ENCODE results near the gene UNC5A. TPM values are rescaled to one million over a fixed set of nuclear protein-coding genes. Genes with fewer than 3 reads are reported as not detected.

Gene UNC5A
- polyA plus RNA-seq, 1 of the 3 experiments (the other 2 are of a cell fraction) = 0.46 TPM

- Histone ChIP-seq H2AFZ (ENCODE audit: low read depth) (no peak overlapping the region), H3K27ac (ENCODE audit: low read depth in 2 of 2, low read length in 1 of 2) (no peak overlapping the region), H3F3A (replicated peaks; ENCODE audit: insufficient read depth) (no peaks in the 10 kb centered on the region), H3K9me2 (no peaks in the 10 kb centered on the region), H4K20me1 (ENCODE audit: insufficient read depth) (no peaks in the 10 kb centered on the region), H3K9me3 (no peaks in the 10 kb centered on the region), H3K4me3 (ENCODE audit: low read depth in 2 of 2, low read length in 1 of 2) (no peak overlapping the region), H3K4me2 (no peak overlapping the region), H3K27me3 (ENCODE audit: insufficient read depth) (no peaks in the 10 kb centered on the region), H3K79me2 (ENCODE audit: insufficient read depth) (no peaks in the 10 kb centered on the region), H3K36me3 (replicated peaks in 1 of 2; ENCODE audit: control insufficient read depth in 1 of 2, insufficient read depth in 2 of 2, low read length in 1 of 2) (no peaks in the 10 kb centered on the region), H3K4me1 (ENCODE audit: control insufficient read depth in 1 of 2, insufficient read depth in 2 of 2, low read depth in 1 of 2, low read length in 1 of 2) (peaks cover 0 to 24% of the 10 kb centered on the region in 2 experiments; a peak in 1 of 4 replicates), H3K9ac (no peak overlapping the region)
- TF ChIP-seq, protein P1, sequence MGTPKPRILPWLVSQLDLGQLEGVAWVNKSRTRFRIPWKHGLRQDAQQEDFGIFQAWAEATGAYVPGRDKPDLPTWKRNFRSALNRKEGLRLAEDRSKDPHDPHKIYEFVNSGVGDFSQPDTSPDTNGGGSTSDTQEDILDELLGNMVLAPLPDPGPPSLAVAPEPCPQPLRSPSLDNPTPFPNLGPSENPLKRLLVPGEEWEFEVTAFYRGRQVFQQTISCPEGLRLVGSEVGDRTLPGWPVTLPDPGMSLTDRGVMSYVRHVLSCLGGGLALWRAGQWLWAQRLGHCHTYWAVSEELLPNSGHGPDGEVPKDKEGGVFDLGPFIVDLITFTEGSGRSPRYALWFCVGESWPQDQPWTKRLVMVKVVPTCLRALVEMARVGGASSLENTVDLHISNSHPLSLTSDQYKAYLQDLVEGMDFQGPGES (IDR thresholded peaks at IDR 0.05; ENCODE audit: low read depth, low read length) = no peak
- no peak for TF ChIP-seq NRF1 (IDR thresholded peaks at IDR 0.05; ENCODE audit: low read depth, low read length)
- no peak for TF ChIP-seq RAD21 (IDR thresholded peaks at IDR 0.05; ENCODE audit: low read length)
- TF ChIP-seq FOSL2 (IDR thresholded peaks at IDR 0.05; ENCODE audit: borderline replicate concordance, low read depth) = no peak
- TF ChIP-seq YY1 (IDR thresholded peaks at IDR 0.05; ENCODE audit: low read depth) = no peak
- TF ChIP-seq GABPA (IDR thresholded peaks at IDR 0.05; ENCODE audit: low read depth) = no peak
- TF ChIP-seq EZH2phosphoT487 (IDR thresholded peaks at IDR 0.05; ENCODE audit: borderline replicate concordance, low read depth) = no peak
- no peak for TF ChIP-seq CHD2 (IDR thresholded peaks at IDR 0.05; ENCODE audit: low read length, partially characterized antibody)
- no peak for TF ChIP-seq RCOR1 (IDR thresholded peaks at IDR 0.05; ENCODE audit: low read length)
- TF ChIP-seq GATA2 (CRISPR knock-in tag; IDR thresholded peaks at IDR 0.05) = no peak
- TF ChIP-seq MEF2A (IDR thresholded peaks at IDR 0.05; ENCODE audit: borderline replicate concordance, low read depth) = no peak
- no peak for TF ChIP-seq TEAD4 (IDR thresholded peaks at IDR 0.05; ENCODE audit: borderline replicate concordance, insufficient read depth)
- TF ChIP-seq, protein P2, sequence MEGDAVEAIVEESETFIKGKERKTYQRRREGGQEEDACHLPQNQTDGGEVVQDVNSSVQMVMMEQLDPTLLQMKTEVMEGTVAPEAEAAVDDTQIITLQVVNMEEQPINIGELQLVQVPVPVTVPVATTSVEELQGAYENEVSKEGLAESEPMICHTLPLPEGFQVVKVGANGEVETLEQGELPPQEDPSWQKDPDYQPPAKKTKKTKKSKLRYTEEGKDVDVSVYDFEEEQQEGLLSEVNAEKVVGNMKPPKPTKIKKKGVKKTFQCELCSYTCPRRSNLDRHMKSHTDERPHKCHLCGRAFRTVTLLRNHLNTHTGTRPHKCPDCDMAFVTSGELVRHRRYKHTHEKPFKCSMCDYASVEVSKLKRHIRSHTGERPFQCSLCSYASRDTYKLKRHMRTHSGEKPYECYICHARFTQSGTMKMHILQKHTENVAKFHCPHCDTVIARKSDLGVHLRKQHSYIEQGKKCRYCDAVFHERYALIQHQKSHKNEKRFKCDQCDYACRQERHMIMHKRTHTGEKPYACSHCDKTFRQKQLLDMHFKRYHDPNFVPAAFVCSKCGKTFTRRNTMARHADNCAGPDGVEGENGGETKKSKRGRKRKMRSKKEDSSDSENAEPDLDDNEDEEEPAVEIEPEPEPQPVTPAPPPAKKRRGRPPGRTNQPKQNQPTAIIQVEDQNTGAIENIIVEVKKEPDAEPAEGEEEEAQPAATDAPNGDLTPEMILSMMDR (IDR thresholded peaks at IDR 0.05) = no peak
- no peak for TF ChIP-seq ZBTB33 (IDR thresholded peaks at IDR 0.05; ENCODE audit: borderline replicate concordance, low read depth)
- 55% methylated on average over 7 of the region's 11 CpGs for WGBS (ENCODE audit: low lambda C conversion rate)
- CTCF ChIA-PET = interaction anchor here (1.3 to 2.2 kb wide), 2 partner anchors 14 to 200 kb away, joined by 4 to 7 read pairs; no protein-coding TSS in a partner anchor
- no peak for DNase-seq
- POLR2A ChIA-PET = no interaction called here
Observed at GRCh38 chr5:176860381-176860780, 50.0 kb downstream of the UNC5A start.
